ENCODE results near the gene SLC39A10.
A peak's percentile ranks its signal among the peaks of the same experiment; 100 is the strongest.
"Not testable (repeated sequence)": the region's sequence is repeated elsewhere in the genome, so short reads cannot be mapped to it uniquely, and the experiment has no call there.

Gene SLC39A10

GRCh38 chr2:195644708-195645107 lies 12.3 kb upstream of the SLC39A10 start:
- not testable (repeated sequence) for DNase-seq (ENCODE audit: low read depth)

- DNase-seq (ENCODE audit: low read depth): no peak
Observed at GRCh38 chr2:195645413-195645812, 11.6 kb upstream of the SLC39A10 start.

- DNase-seq (ENCODE audit: low read depth): no peak
Observed at GRCh38 chr2:195646424-195646823, 10.6 kb upstream of the SLC39A10 start.

GRCh38 chr2:195647302-195647701 lies 9.7 kb upstream of the SLC39A10 start:
- DNase-seq (ENCODE audit: low read depth): no peak

GRCh38 chr2:195648370-195648769 lies 8.7 kb upstream of the SLC39A10 start:
- DNase-seq (ENCODE audit: low read depth): not testable (repeated sequence)

- no peak for DNase-seq (ENCODE audit: low read depth)
Observed at GRCh38 chr2:195648787-195649186, 8.2 kb upstream of the SLC39A10 start.

- no peak for DNase-seq (ENCODE audit: low read depth)
Observed at GRCh38 chr2:195649629-195650190, 7.3 kb upstream of the SLC39A10 start.

GRCh38 chr2:195651046-195651445 lies 6.0 kb upstream of the SLC39A10 start:
- DNase-seq (ENCODE audit: low read depth): no peak

GRCh38 chr2:195652911-195653310 lies 4.1 kb upstream of the SLC39A10 start:
- no peak for DNase-seq (ENCODE audit: low read depth)

GRCh38 chr2:195656161-195656858 lies 716 bp upstream of the SLC39A10 start:
- no peak for DNase-seq (ENCODE audit: low read depth)

GRCh38 chr2:195657634-195658540 lies 861 bp downstream of the SLC39A10 start:
- peak; percentile 47 for DNase-seq (ENCODE audit: low read depth)

- no peak for DNase-seq (ENCODE audit: low read depth)
Observed at GRCh38 chr2:195658541-195658890, 1.5 kb downstream of the SLC39A10 start.

GRCh38 chr2:195659114-195659513 lies 2.1 kb downstream of the SLC39A10 start:
- DNase-seq (ENCODE audit: low read depth): no peak

GRCh38 chr2:195659982-195660890 lies 3.2 kb downstream of the SLC39A10 start:
- DNase-seq (ENCODE audit: low read depth): peak; percentile 77

GRCh38 chr2:195662138-195662537 lies 5.1 kb downstream of the SLC39A10 start:
- no peak for DNase-seq (ENCODE audit: low read depth)

- no peak for DNase-seq (ENCODE audit: low read depth)
Observed at GRCh38 chr2:195663007-195663406, 6.0 kb downstream of the SLC39A10 start.

GRCh38 chr2:195664528-195664927 lies 7.5 kb downstream of the SLC39A10 start:
- DNase-seq (ENCODE audit: low read depth): no peak

GRCh38 chr2:195665153-195665552 lies 8.1 kb downstream of the SLC39A10 start:
- not testable (repeated sequence) for DNase-seq (ENCODE audit: low read depth)

- no peak for DNase-seq (ENCODE audit: low read depth)
Observed at GRCh38 chr2:195666113-195666712, 9.2 kb downstream of the SLC39A10 start.

- DNase-seq (ENCODE audit: low read depth): no peak
Observed at GRCh38 chr2:195667974-195668373, 10.9 kb downstream of the SLC39A10 start.

- DNase-seq (ENCODE audit: low read depth): no peak
Observed at GRCh38 chr2:195670191-195670590, 13.2 kb downstream of the SLC39A10 start.
